Spleen (tissue), 11 donors: ENCODE results near the gene MRGPRX2. TPM values are rescaled to one million over a fixed set of nuclear protein-coding genes. Genes with fewer than 3 reads are reported as not detected.

Experiments
- DNase-seq: peaks from one replicate; pipeline ENCODE4 v3.0.0-alpha.2; 2020
- H3K27ac ChIP-seq, 8 donors: fragments of 200-600 bp; sonication (generic) in 7 of 8; 1 replicate in 4 of 8; 2 replicates in 4 of 8; pipeline versions ENCODE4 v1.5.0 to v1.8.0; 2016 to 2021; ENCODE audit warnings: inconsistent platforms in 4 of 8, mild to moderate bottlenecking in 4 of 8, moderate library complexity in 1 of 8
- H3K27me3 ChIP-seq, 7 donors: fragments of 200-600 bp; sonication (generic) in 6 of 7; replicated peaks in 1 of 7; 1 replicate in 4 of 7; 2 replicates in 3 of 7; pipeline versions ENCODE4 v1.5.0 to v1.8.0; 2016 to 2021; ENCODE audit warnings: inconsistent platforms in 3 of 7, mild to moderate bottlenecking in 1 of 7
- H3K36me3 ChIP-seq, 6 donors: fragments of 200-600 bp; sonication (generic) in 5 of 6; 1 replicate in 4 of 6; 2 replicates in 2 of 6; pipeline versions ENCODE4 v1.5.0 to v1.8.0; 2016 to 2021; ENCODE audit warnings: inconsistent platforms in 2 of 6
- H3K4me1 ChIP-seq, 6 donors: fragments of 200-600 bp; sonication (generic) in 5 of 6; 1 replicate in 3 of 6; 2 replicates in 3 of 6; pipeline versions ENCODE4 v1.5.0 to v1.8.0; 2016 to 2021; ENCODE audit warnings: inconsistent platforms in 3 of 6
- H3K4me3 ChIP-seq, 8 donors: fragments of 200-600 bp; sonication (generic) in 7 of 8; 1 replicate in 4 of 8; 2 replicates in 4 of 8; pipeline versions ENCODE4 v1.5.0 to v1.8.0; 2016 to 2021; ENCODE audit warnings: inconsistent platforms in 4 of 8, mild to moderate bottlenecking in 4 of 8, moderate library complexity in 2 of 8
- H3K9me3 ChIP-seq, 8 donors: fragments of 200-600 bp; sonication (generic) in 7 of 8; 1 replicate in 4 of 8; 2 replicates in 4 of 8; pipeline versions ENCODE4 v1.5.0 to v1.8.0; 2016 to 2021; ENCODE audit warnings: inconsistent platforms in 4 of 8
- CTCF ChIP-seq, 11 experiments: fragments of 200-600 bp in 7 of 11; fragments of 450-650 bp in 4 of 11; sonication (generic) in 4 of 11; IDR thresholded peaks in 8 of 11; conservative IDR thresholded peaks in 3 of 11; 1 replicate in 7 of 11; 2 replicates in 4 of 11; pipeline versions ENCODE4 v1.4.0 to v1.8.0; 2016 to 2021; ENCODE audit warnings: antibody characterized with exemption in 11 of 11, inconsistent platforms in 4 of 11, mild to moderate bottlenecking in 1 of 11
- POLR2A ChIP-seq, 3 donors: fragments of 450-650 bp; IDR thresholded peaks; one replicate each; pipeline ENCODE4 v1.5.1; 2017; ENCODE audit warnings: antibody characterized with exemption in 3 of 3, mild to moderate bottlenecking in 1 of 3
- POLR2AphosphoS5 ChIP-seq, 3 donors: sonication (generic); formaldehyde crosslinking; IDR thresholded peaks; one replicate each; pipeline ENCODE4 v1.5.1; 2017; ENCODE audit warnings: antibody characterized with exemption in 3 of 3
- WGBS, 5 donors: extraction: QIAGEN DNeasy Blood & Tissue Kit in 3 of 5; methylation state at CpG; one replicate each; pipeline versions ENCODE4 v1.1.5 to v1.1.7; 2013 to 2018; 5-methylcytosine and 5-hydroxymethylcytosine counted together
- intact Hi-C: fragments of 100-400 bp; cut with DNase I; formaldehyde crosslinking; loops from one replicate; pipeline ENCODE4 v1.15.0; 2023; ENCODE audit warnings: low total_unique reads
- polyA plus RNA-seq, 3 donors: library from polyadenylated mRNA; stranded (reverse); fragments of 200-250 nt; gene quantifications; one replicate each; pipeline ENCODE4 v1.2.1, GENCODE V29; 2013
- total RNA-seq, 7 donors: library from RNA; depleted of rRNA in 3 of 7; stranded (reverse); fragments of >200 nt in 3 of 7; fragmentation: NEBNext Ultra II Directional in 4 of 7; extraction: Animal tissue kit (Norgen Biotek cat#: 25700) in 4 of 7; gene quantifications; one replicate each; pipeline versions ENCODE4 v1.1.0 to v1.2.1, GENCODE V29; 2016 to 2021
- donor health status: healthy with polysubstance abuse.
- donor health status: DM: no; HTN: no; CAD: no; lungs with moderate emphysema.
- donor health status: DM: no; HTN: no; CAD: no.
- donor health status: Bipolar disorder and iron deficiency.
- donor health status: healthy.
- donor health status: DM: no; HTN: no; CAD: no.
- donor health status: DM: yes; HTN: yes; CAD: no.

MRGPRX2 gene
- total and polyA plus RNA-seq, 10 donors = not detected

- no peak for DNase-seq
- Histone ChIP-seq H3K27me3 (peaks cover 0 to 18% (median 0%) of the 10 kb centered on the region in 7 donors), H3K4me1 (no peaks in the 10 kb centered on the region), H3K4me3 (no peak overlapping the region), H3K9me3 (peaks cover 0 to 12% (median 5%) of the 10 kb centered on the region in 8 donors), H3K27ac (no peak overlapping the region), H3K36me3 (no peaks in the 10 kb centered on the region)
- intact Hi-C loops = no loop called here
- TF ChIP-seq POLR2A (IDR thresholded peaks at IDR 0.05) = no peak
- no peak for TF ChIP-seq CTCF (IDR thresholded peaks at IDR 0.05 in 8 of 11, conservative IDR thresholded peaks at IDR 0.05 in 3 of 11)
- TF ChIP-seq POLR2AphosphoS5 (IDR thresholded peaks at IDR 0.05) = no peak
- 65 to 87% (median 81%) methylated on average over 2 to 3 of the region's 3 CpGs for WGBS, 5 donors
These were observed 47.2 kb downstream of the MRGPRX2 start for GRCh38 chr11:19013181-19013857.

- H3K27ac ChIP-seq = no peak overlapping the region
- DNase-seq = no peak
- TF ChIP-seq POLR2AphosphoS5 (IDR thresholded peaks at IDR 0.05) (no peak), CTCF (IDR thresholded peaks at IDR 0.05 in 8 of 11, conservative IDR thresholded peaks at IDR 0.05 in 3 of 11) (no peak)
- intact Hi-C loops = no loop called here
- no peaks in the 10 kb centered on the region for H3K36me3 ChIP-seq
- H3K4me1 ChIP-seq = no peaks in the 10 kb centered on the region
- H3K27me3 ChIP-seq = peaks cover 0 to 13% (median 0%) of the 10 kb centered on the region in 7 donors
- H3K4me3 ChIP-seq = no peak overlapping the region
- H3K9me3 ChIP-seq = peaks cover 0 to 13% (median 5%) of the 10 kb centered on the region in 8 donors
These were observed 47.9 kb downstream of the MRGPRX2 start for GRCh38 chr11:19012636-19013035.

Other genes starting within 250 kb of the MRGPRX2 start
- not detected for gene MRGPRX1, start 121.3 kb downstream of the MRGPRX2 start, total RNA-seq
- gene MRGPRX1, start 121.3 kb downstream of the MRGPRX2 start, polyA plus RNA-seq = not detected
- gene ZDHHC13, start 56.5 kb upstream of the MRGPRX2 start, total RNA-seq = 10 to 100 TPM; 10.9 to 20.4 (median 12.8) TPM
- gene ZDHHC13, start 56.5 kb upstream of the MRGPRX2 start, polyA plus RNA-seq = 10 to 100 TPM in 1 of 3 donors, 1 to 10 TPM in 2; 8.2 to 12.0 (median 8.3) TPM
- not detected for gene CSRP3, start 141.3 kb upstream of the MRGPRX2 start, total RNA-seq
- under 1 TPM in 2 of 3 donors, not detected in 1; 0.08 to 0.17 TPM for gene CSRP3, start 141.3 kb upstream of the MRGPRX2 start, polyA plus RNA-seq
- gene E2F8, start 180.2 kb upstream of the MRGPRX2 start, total RNA-seq = 1 to 10 TPM; 1.2 to 4.5 (median 2.3) TPM
- gene E2F8, start 180.2 kb upstream of the MRGPRX2 start, polyA plus RNA-seq = under 1 TPM; 0.22 to 0.99 (median 0.88) TPM